A549 (cell line): ENCODE results near the gene ZNF860. TPM values are rescaled to one million over a fixed set of nuclear protein-coding genes. Genes with fewer than 3 reads are reported as not detected.

Source experiments
- ATAC-seq, 2 experiments: fragments of 200-7000 bp in 1 of 2; fragments of >200 bp in 1 of 2; cut with Nextera tagmentation in 1 of 2; cut with Tn5 transposase in 1 of 2; 3 replicates each; pipeline versions ENCODE4 v1.8.0 to v1.9.1; 2018 to 2020; ENCODE audit warnings: mild to moderate bottlenecking in 1 of 2, moderate library complexity in 1 of 2
- CTCF ChIA-PET: fragments of 300-600 bp; sonication (Branson Sonifier 250); formaldehyde crosslinking; extraction: SDS; loops from one replicate; lab custom pipeline; 2021; ENCODE audit warnings: antibody characterized with exemption, inconsistent platforms; lab: Yijun Ruan, JAX
- POLR2A ChIA-PET: fragments of 350-600 bp; formaldehyde crosslinking; extraction: SDS; loops from one replicate; lab custom pipeline; 2021; ENCODE audit warnings: antibody characterized with exemption, inconsistent platforms; lab: Yijun Ruan, JAX
- DNase-seq, 2 experiments: peaks; one replicate each; pipeline versions ENCODE4 v3.0.0 to v3.0.0-alpha.2; 2011 to 2016; ENCODE audit warnings: low read depth in 1 of 2, low spot score in 1 of 2
- FAIRE-seq: peaks from 2 replicates; lab custom pipeline; 2011; peaks lifted over from hg19 to GRCh38; lab: Jason Lieb, UNC
- H3K27ac ChIP-seq, 2 experiments: fragments of >200 bp; sonication (Bioruptor Twin); formaldehyde crosslinking; 3 replicates each; pipeline ENCODE4 v1.5.1; 2016 to 2017
- H3K4me1 ChIP-seq: fragments of >200 bp; sonication (Bioruptor Twin); formaldehyde crosslinking; 3 replicates; pipeline ENCODE4 v1.6.1; 2016
- H3K4me2 ChIP-seq: fragments of >200 bp; sonication (Bioruptor Twin); formaldehyde crosslinking; 3 replicates; pipeline ENCODE4 v1.6.1; 2016
- H3K4me3 ChIP-seq: fragments of >200 bp; sonication (Bioruptor Twin); formaldehyde crosslinking; 3 replicates; pipeline ENCODE4 v1.5.1; 2016
- H3K9me3 ChIP-seq: fragments of >200 bp; sonication (Bioruptor Twin); formaldehyde crosslinking; 3 replicates; pipeline ENCODE4 v1.6.1; 2016
- BHLHE40 ChIP-seq: IDR thresholded peaks from 2 replicates; pipeline ENCODE4 v1.6.1; 2012; ENCODE audit warnings: low read depth, low read length, inconsistent platforms
- CBX2 ChIP-seq: fragments of 200-600 bp; sonication (generic); IDR thresholded peaks from 2 replicates; pipeline ENCODE4 v1.6.1; 2016; ENCODE audit warnings: low read depth, mild to moderate bottlenecking, borderline replicate concordance
- CEBPB ChIP-seq, 2 experiments: fragments of >200 bp in 1 of 2; sonication (Bioruptor Twin) in 1 of 2; formaldehyde crosslinking in 1 of 2; IDR thresholded peaks; 2 replicates each; pipeline ENCODE4 v1.6.1; 2012 to 2016
- EP300 ChIP-seq, 2 experiments: fragments of >200 bp; sonication (Bioruptor Twin); formaldehyde crosslinking; IDR thresholded peaks; 2 replicates in 1 of 2; 3 replicates in 1 of 2; pipeline ENCODE4 v1.6.1; 2016 to 2017
- ESRRA ChIP-seq: fragments of 150-350 bp; IDR thresholded peaks from 2 replicates; pipeline ENCODE4 v1.6.1; 2014; ENCODE audit warnings: mild to moderate bottlenecking, low read length, borderline replicate concordance
- FOSL2 ChIP-seq, 2 experiments: fragments of 450-650 bp in 1 of 2; fragments of >200 bp in 1 of 2; sonication (Bioruptor Twin) in 1 of 2; formaldehyde crosslinking; IDR thresholded peaks; 2 replicates each; pipeline versions ENCODE4 v1.5.0 to v1.6.1; 2016 to 2020; ENCODE audit warnings: mild to moderate bottlenecking in 1 of 2, moderate library complexity in 1 of 2
- GATA3 ChIP-seq: IDR thresholded peaks from 2 replicates; pipeline ENCODE4 v1.6.1; 2012; ENCODE audit warnings: borderline replicate concordance
- HDAC2 ChIP-seq: fragments of 200-600 bp; sonication (generic); IDR thresholded peaks from 2 replicates; pipeline ENCODE4 v1.6.1; 2016
- HEYL ChIP-seq: fragments of 250-450 bp; sonication (Bioruptor Pico); IDR thresholded peaks from 2 replicates; pipeline ENCODE4 v1.8.0; 2021; ENCODE audit warnings: mild to moderate bottlenecking, moderate library complexity
- HOXA7 ChIP-seq: fragments of 250-450 bp; sonication (Bioruptor Pico); IDR thresholded peaks from 2 replicates; pipeline ENCODE4 v1.5.0; 2020; ENCODE audit warnings: mild to moderate bottlenecking, moderate library complexity
- HOXB5 ChIP-seq: fragments of 250-450 bp; sonication (Bioruptor Pico); IDR thresholded peaks from 2 replicates; pipeline ENCODE4 v1.5.0; 2020; ENCODE audit warnings: mild to moderate bottlenecking, moderate library complexity
- JUN ChIP-seq, 2 experiments: fragments of >200 bp; sonication (Bioruptor Twin); formaldehyde crosslinking; IDR thresholded peaks; 2 replicates in 1 of 2; 3 replicates in 1 of 2; pipeline ENCODE4 v1.6.1; 2016 to 2017
- MYC ChIP-seq: IDR thresholded peaks from 2 replicates; pipeline ENCODE4 v1.6.1; 2012; ENCODE audit warnings: mild to moderate bottlenecking, inconsistent platforms, low read length, improper control_type of control experiment, borderline replicate concordance
- NFE2L2 ChIP-seq: fragments of 150-350 bp; conservative IDR thresholded peaks from 2 replicates; pipeline ENCODE4 v1.6.1; 2014; ENCODE audit warnings: low read length
- PHF8 ChIP-seq: fragments of 200-600 bp; sonication (generic); IDR thresholded peaks from 2 replicates; pipeline ENCODE4 v1.6.1; 2016; ENCODE audit warnings: low read depth, mild to moderate bottlenecking, antibody characterized with exemption, moderate library complexity, borderline replicate concordance
- POLR2A ChIP-seq: IDR thresholded peaks from 2 replicates; pipeline ENCODE4 v1.6.1; 2012; ENCODE audit warnings: mild to moderate bottlenecking, low read length
- RAD21 ChIP-seq, 2 experiments: fragments of >200 bp in 1 of 2; sonication (Bioruptor Twin) in 1 of 2; formaldehyde crosslinking in 1 of 2; IDR thresholded peaks in 1 of 2; conservative IDR thresholded peaks in 1 of 2; 2 replicates in 1 of 2; 3 replicates in 1 of 2; pipeline ENCODE4 v1.6.1; 2012 to 2018; ENCODE audit warnings: inconsistent platforms in 1 of 2
- RARB ChIP-seq: fragments of 250-450 bp; sonication (Bioruptor Pico); IDR thresholded peaks from 2 replicates; pipeline ENCODE4 v1.8.0; 2021; ENCODE audit warnings: mild to moderate bottlenecking, moderate library complexity
- RCOR1 ChIP-seq: fragments of 150-350 bp; IDR thresholded peaks from 2 replicates; pipeline ENCODE4 v1.6.1; 2014; ENCODE audit warnings: antibody characterized with exemption, low read length, low read depth
- RFX5 ChIP-seq: fragments of 450-650 bp; IDR thresholded peaks from 2 replicates; pipeline ENCODE4 v1.7.1; 2014; ENCODE audit warnings: antibody characterized with exemption, mild to moderate bottlenecking, moderate library complexity
- SMC3 ChIP-seq: fragments of >200 bp; sonication (Bioruptor Twin); formaldehyde crosslinking; IDR thresholded peaks from 3 replicates; pipeline ENCODE4 v1.6.1; 2018; ENCODE audit warnings: inconsistent platforms
- TP53 ChIP-seq: fragments of 250-450 bp; sonication (Bioruptor Pico); IDR thresholded peaks from 2 replicates; pipeline ENCODE4 v1.5.0; 2021; ENCODE audit warnings: mild to moderate bottlenecking, moderate library complexity
- WGBS: methylation state at CpG from one replicate; pipeline ENCODE4 v1.1.6; 2017; ENCODE audit errors: missing lambda C conversion rate; 5-methylcytosine and 5-hydroxymethylcytosine counted together
- polyA minus RNA-seq: library from RNA; depleted of rRNA, polyadenylated mRNA; stranded (reverse); fragments of >200 nt; gene quantifications from 2 replicates; pipeline ENCODE4 v1.2.3, GENCODE V29; 2011; rRNA and poly(A)+ RNA removed
- polyA plus RNA-seq, 4 experiments: library from polyadenylated mRNA; depleted of rRNA in 3 of 4; stranded (reverse); fragments of >200 nt; fragmentation: RNase III in 1 of 4; extraction: RNeasy Plus Mini Kit Qiagen cat#74134 plus additional on column Dnase treatment in 1 of 4; gene quantifications; 2 replicates in 3 of 4; 3 replicates in 1 of 4; pipeline ENCODE4 v1.2.3, GENCODE V29; 2011 to 2017
- TF ChIP-seq, protein P1 (sequence below): IDR thresholded peaks from 2 replicates; pipeline ENCODE4 v1.6.1; 2012
- TF ChIP-seq, protein P2 (sequence below): fragments of 150-350 bp; IDR thresholded peaks from 2 replicates; pipeline ENCODE4 v1.6.1; 2014; ENCODE audit warnings: low read depth, mild to moderate bottlenecking, low read length
- TF ChIP-seq, protein P3 (sequence below): fragments of 450-650 bp; IDR thresholded peaks from 2 replicates; pipeline ENCODE4 v1.6.1; 2014; ENCODE audit warnings: antibody characterized with exemption
- TF ChIP-seq, protein P4 (sequence below): fragments of >200 bp; sonication (Bioruptor Twin); formaldehyde crosslinking; IDR thresholded peaks from 3 replicates; pipeline ENCODE4 v1.5.1; 2016
- TF ChIP-seq, protein P5 (sequence below): IDR thresholded peaks from 2 replicates; pipeline ENCODE4 v1.6.1; 2012; ENCODE audit warnings: low read depth, borderline replicate concordance
- TF ChIP-seq, protein P6 (sequence below): fragments of >200 bp; sonication (Bioruptor Twin); formaldehyde crosslinking; IDR thresholded peaks from 3 replicates; pipeline ENCODE4 v1.6.1; 2016

The ZNF860 gene
- polyA plus RNA-seq (2011; rRNA removed) (2.4 and 3.0 TPM in 2 replicates), polyA plus RNA-seq (2017; fragmentation: RNase III; extraction: RNeasy Plus Mini Kit Qiagen cat#74134 plus additional on column Dnase treatment) (1.3 to 1.6 TPM (median 1.6 TPM) in 3 replicates), polyA minus RNA-seq (3.3 and 4.1 TPM in 2 replicates)
- polyA plus RNA-seq (2012; cell fraction: cytosol; rRNA removed) = 0.41 and 0.65 TPM in 2 replicates
- polyA plus RNA-seq (2012; cell fraction: nucleus; rRNA removed) = 0.21 and 0.22 TPM in 2 replicates

DNA sequence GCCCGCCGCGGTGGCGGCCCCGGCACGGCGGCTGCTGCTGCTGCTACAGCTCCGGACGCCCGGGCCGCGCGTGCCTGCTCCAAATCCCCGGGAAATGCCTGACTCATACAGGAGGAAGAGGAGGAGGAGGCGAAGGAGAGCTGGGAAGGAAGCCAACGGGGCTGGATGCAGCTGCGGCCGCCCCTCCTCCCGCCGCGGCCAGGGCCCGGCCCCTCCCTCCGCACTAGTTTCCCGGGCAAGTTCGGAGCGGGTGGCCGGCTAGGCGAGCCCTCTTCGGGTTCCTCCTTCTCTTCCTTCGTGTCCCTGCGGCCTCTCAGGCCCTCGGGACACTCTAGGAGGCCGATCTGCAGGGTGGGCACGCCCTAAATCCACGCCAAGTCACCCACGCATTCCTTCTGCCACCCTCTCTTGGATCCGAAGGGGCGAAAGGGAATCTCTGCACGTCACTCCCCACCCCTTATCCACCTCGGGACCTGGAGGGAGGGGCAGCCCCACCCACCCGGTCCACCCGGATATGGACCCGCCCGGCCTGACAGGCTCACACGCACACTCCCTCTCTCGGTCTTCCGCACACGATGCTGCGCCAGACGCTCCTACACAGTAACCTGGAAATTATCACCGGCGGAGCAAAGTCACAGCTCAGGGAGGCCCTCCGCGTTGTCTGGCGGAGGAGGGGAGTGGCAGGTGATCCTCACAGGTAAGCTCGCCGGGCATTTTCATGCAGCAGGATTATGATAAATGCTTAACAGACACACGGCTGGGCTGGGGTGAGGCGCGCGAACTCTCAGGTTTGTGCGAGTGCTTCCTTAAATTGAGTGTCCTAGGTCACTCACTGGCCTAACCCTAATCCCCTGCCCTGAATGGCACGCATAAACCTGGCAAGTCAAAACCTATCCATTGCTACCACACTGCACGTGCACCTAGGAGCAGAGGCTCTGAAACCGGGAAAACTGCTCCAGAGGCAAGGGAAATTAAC, at the start of gene ZNF860, which contains the start of gene OSBPL10:
TSS of gene ZNF860 (plus strand) at position 545 of the 976 bp plus-strand sequence. CDS start 7,330 bp downstream, outside the sequence.
TSS of gene OSBPL10 (minus strand) at position 57 of the 976 bp plus-strand sequence. CDS start 83 bp downstream, outside the sequence.
- peak; percentile 84 to 85 for ATAC-seq
- TF ChIP-seq TP53 = no peak; the same call in 1 of the 2 replicates
- no peak for TF ChIP-seq HDAC2
- TF ChIP-seq MYC = no peak
- TF ChIP-seq FOSL2 (IDR thresholded peaks at IDR 0.05) = peak; percentile 14; the same call in 1 of the 2 replicates
- peak; percentile 66; the same call in 1 of the 2 replicates for TF ChIP-seq FOSL2 (CRISPR knock-in tag; IDR thresholded peaks at IDR 0.05)
- TF ChIP-seq, protein P1, sequence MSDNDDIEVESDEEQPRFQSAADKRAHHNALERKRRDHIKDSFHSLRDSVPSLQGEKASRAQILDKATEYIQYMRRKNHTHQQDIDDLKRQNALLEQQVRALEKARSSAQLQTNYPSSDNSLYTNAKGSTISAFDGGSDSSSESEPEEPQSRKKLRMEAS = peak; percentile 47
- peak; percentile 25 for TF ChIP-seq POLR2A
- TF ChIP-seq CBX2 = no peak
- TF ChIP-seq ESRRA = no peak
- TF ChIP-seq BHLHE40 = no peak
- no peak for TF ChIP-seq RFX5
- TF ChIP-seq NFE2L2 = no peak
- TF ChIP-seq, protein P2, sequence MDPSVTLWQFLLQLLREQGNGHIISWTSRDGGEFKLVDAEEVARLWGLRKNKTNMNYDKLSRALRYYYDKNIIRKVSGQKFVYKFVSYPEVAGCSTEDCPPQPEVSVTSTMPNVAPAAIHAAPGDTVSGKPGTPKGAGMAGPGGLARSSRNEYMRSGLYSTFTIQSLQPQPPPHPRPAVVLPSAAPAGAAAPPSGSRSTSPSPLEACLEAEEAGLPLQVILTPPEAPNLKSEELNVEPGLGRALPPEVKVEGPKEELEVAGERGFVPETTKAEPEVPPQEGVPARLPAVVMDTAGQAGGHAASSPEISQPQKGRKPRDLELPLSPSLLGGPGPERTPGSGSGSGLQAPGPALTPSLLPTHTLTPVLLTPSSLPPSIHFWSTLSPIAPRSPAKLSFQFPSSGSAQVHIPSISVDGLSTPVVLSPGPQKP = no peak
- TF ChIP-seq EP300 (IDR thresholded peaks at IDR 0.05) = no peak
- TF ChIP-seq, protein P3, sequence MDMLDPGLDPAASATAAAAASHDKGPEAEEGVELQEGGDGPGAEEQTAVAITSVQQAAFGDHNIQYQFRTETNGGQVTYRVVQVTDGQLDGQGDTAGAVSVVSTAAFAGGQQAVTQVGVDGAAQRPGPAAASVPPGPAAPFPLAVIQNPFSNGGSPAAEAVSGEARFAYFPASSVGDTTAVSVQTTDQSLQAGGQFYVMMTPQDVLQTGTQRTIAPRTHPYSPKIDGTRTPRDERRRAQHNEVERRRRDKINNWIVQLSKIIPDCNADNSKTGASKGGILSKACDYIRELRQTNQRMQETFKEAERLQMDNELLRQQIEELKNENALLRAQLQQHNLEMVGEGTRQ = no peak
- no peak for TF ChIP-seq RCOR1
- peak; percentile 14; the same call in 1 of the 2 replicates for TF ChIP-seq PHF8
- no peak for TF ChIP-seq CEBPB (IDR thresholded peaks at IDR 0.05)
- peak in 1 of 2 experiments; percentile 13; a peak in 1 of 5 replicates for TF ChIP-seq RAD21 (conservative IDR thresholded peaks at IDR 0.05 in 1 of 2, IDR thresholded peaks at IDR 0.05 in 1 of 2)
- 0 out of 2 replicates have a peak, but pooled peaks have one; percentile 9 for TF ChIP-seq GATA3
- TF ChIP-seq RARB (CRISPR knock-in tag) = no peak
- TF ChIP-seq, protein P4, sequence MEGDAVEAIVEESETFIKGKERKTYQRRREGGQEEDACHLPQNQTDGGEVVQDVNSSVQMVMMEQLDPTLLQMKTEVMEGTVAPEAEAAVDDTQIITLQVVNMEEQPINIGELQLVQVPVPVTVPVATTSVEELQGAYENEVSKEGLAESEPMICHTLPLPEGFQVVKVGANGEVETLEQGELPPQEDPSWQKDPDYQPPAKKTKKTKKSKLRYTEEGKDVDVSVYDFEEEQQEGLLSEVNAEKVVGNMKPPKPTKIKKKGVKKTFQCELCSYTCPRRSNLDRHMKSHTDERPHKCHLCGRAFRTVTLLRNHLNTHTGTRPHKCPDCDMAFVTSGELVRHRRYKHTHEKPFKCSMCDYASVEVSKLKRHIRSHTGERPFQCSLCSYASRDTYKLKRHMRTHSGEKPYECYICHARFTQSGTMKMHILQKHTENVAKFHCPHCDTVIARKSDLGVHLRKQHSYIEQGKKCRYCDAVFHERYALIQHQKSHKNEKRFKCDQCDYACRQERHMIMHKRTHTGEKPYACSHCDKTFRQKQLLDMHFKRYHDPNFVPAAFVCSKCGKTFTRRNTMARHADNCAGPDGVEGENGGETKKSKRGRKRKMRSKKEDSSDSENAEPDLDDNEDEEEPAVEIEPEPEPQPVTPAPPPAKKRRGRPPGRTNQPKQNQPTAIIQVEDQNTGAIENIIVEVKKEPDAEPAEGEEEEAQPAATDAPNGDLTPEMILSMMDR = no peak
- no peak for TF ChIP-seq HOXB5 (CRISPR knock-in tag)
- TF ChIP-seq HEYL (CRISPR knock-in tag) = no peak
- TF ChIP-seq HOXA7 = no peak
- TF ChIP-seq, protein P5, sequence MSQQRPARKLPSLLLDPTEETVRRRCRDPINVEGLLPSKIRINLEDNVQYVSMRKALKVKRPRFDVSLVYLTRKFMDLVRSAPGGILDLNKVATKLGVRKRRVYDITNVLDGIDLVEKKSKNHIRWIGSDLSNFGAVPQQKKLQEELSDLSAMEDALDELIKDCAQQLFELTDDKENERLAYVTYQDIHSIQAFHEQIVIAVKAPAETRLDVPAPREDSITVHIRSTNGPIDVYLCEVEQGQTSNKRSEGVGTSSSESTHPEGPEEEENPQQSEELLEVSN = 0 out of 2 replicates have a peak, but pooled peaks have one; percentile 5
- TF ChIP-seq JUN (IDR thresholded peaks at IDR 0.05) = peak in 1 of 2 experiments; percentile 50; a peak in 1 of 5 replicates
- TF ChIP-seq, protein P6, sequence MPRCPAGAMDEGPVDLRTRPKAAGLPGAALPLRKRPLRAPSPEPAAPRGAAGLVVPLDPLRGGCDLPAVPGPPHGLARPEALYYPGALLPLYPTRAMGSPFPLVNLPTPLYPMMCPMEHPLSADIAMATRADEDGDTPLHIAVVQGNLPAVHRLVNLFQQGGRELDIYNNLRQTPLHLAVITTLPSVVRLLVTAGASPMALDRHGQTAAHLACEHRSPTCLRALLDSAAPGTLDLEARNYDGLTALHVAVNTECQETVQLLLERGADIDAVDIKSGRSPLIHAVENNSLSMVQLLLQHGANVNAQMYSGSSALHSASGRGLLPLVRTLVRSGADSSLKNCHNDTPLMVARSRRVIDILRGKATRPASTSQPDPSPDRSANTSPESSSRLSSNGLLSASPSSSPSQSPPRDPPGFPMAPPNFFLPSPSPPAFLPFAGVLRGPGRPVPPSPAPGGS = no peak; the same call in 2 of the 3 replicates
- peak; percentile 8; the same call in 1 of the 3 replicates for TF ChIP-seq SMC3
- FAIRE-seq = no peak
- peak within 1 kb of the TSS; percentile 91 for H3K4me2 ChIP-seq
- peaks cover 25% of the 10 kb centered on the region for H3K4me1 ChIP-seq
- 0 out of 3 replicates have a peak, but pooled peaks cover 4% of the 10 kb centered on the region for H3K9me3 ChIP-seq
- DNase-seq = peak; percentile 53 to 81
- ChIA-PET POLR2A (interaction anchor here (0.9 to 2.5 kb wide), 5 partner anchors 11 to 449 kb away, joined by 3 to 13 read pairs (median 5); partner anchors contain the start of gene STT3B), CTCF (interaction anchor here (1.0 to 1.7 kb wide), 6 partner anchors 11 to 257 kb away, joined by 3 to 7 read pairs (median 4); no protein-coding TSS in a partner anchor)
- WGBS = 12% methylated on average over 39 of the region's 65 CpGs
- H3K4me3 ChIP-seq = peak within 1 kb of the TSS; percentile 94
- H3K27ac ChIP-seq = peak within 1 kb of the TSS; percentile 87 to 97
